ENCODE data around the gene CHP1. TPM values are rescaled to one million over a fixed set of nuclear protein-coding genes. Genes with fewer than 3 reads are reported as not detected.

CHP1 gene
- total and polyA plus RNA-seq, 2 of the 8 experiments (the other 6 are each of a cell fraction or from before 2014, with no cell fraction given): 45.2 to 89.0 TPM

GRCh38 chr15:41304149-41304770 lies 73.2 kb downstream of the CHP1 start (continued):
- TF ChIP-seq RNF2 (IDR thresholded peaks at IDR 0.05; ENCODE audit: borderline replicate concordance, low read depth, low read length, missing control alignments, poor library complexity, severe bottlenecking): no peak
- TF ChIP-seq JUN (IDR thresholded peaks at IDR 0.05; ENCODE audit: low read depth, low read length): no peak
- TF ChIP-seq ASH2L (IDR thresholded peaks at IDR 0.05; ENCODE audit: low read length): no peak
- TF ChIP-seq SP2 (IDR thresholded peaks at IDR 0.05; ENCODE audit: low read length): no peak
- TF ChIP-seq MAFK (IDR thresholded peaks at IDR 0.05; ENCODE audit: low read depth, low read length): no peak
